Fibroblast of lung (primary cell): ENCODE data around the gene PURB. TPM values are rescaled to one million over a fixed set of nuclear protein-coding genes. Genes with fewer than 3 reads are reported as not detected.

Source experiments
- DNase-seq, 2 donors: peaks; one replicate each; pipeline versions ENCODE4 v3.0.0 to v3.0.0-alpha.2; 2010; ENCODE audit warnings: low read depth in 2 of 2
- H2AFZ ChIP-seq: 2 replicates; pipeline ENCODE4 v1.5.1; 2012; ENCODE audit warnings: low read length, control low read depth, inconsistent platforms
- H3K27ac ChIP-seq: 2 replicates; pipeline ENCODE4 v1.5.1; 2011; ENCODE audit warnings: low read length, control low read depth; ENCODE audit not compliant: insufficient read depth
- H3K27me3 ChIP-seq: 2 replicates; pipeline ENCODE4 v1.5.1; 2011; ENCODE audit warnings: mild to moderate bottlenecking, low read length; ENCODE audit not compliant: control insufficient read depth, insufficient read depth
- H3K36me3 ChIP-seq: 2 replicates; pipeline ENCODE4 v1.5.1; 2011; ENCODE audit warnings: low read length; ENCODE audit not compliant: control insufficient read depth, insufficient read depth
- H3K4me1 ChIP-seq: 2 replicates; pipeline ENCODE4 v1.5.1; 2011; ENCODE audit warnings: low read length; ENCODE audit not compliant: control insufficient read depth, insufficient read depth; ENCODE audit errors: extremely low read depth
- H3K4me2 ChIP-seq: 2 replicates; pipeline ENCODE4 v1.5.1; 2011; ENCODE audit warnings: low read length, control low read depth; ENCODE audit not compliant: insufficient read depth; ENCODE audit errors: extremely low read depth
- H3K4me3 ChIP-seq, 4 experiments: fragments of 200-600 bp in 1 of 4; sonication (generic) in 1 of 4; replicated peaks in 1 of 4; 2 replicates each; pipeline ENCODE4 v1.5.1; 2011 to 2016; ENCODE audit warnings: low read length in 4 of 4, low read depth in 3 of 4, mild to moderate bottlenecking in 3 of 4, control low read depth in 2 of 4, inconsistent platforms in 1 of 4, mixed read lengths in 1 of 4; ENCODE audit not compliant: insufficient read depth in 1 of 4; ENCODE audit errors: control extremely low read depth in 1 of 4
- H3K79me2 ChIP-seq: 2 replicates; pipeline ENCODE4 v1.5.1; 2012; ENCODE audit warnings: mild to moderate bottlenecking, low read length, inconsistent platforms; ENCODE audit not compliant: control insufficient read depth, insufficient read depth
- H3K9ac ChIP-seq: 2 replicates; pipeline ENCODE4 v1.5.1; 2011; ENCODE audit warnings: mild to moderate bottlenecking, low read length, control low read depth; ENCODE audit not compliant: insufficient read depth
- H3K9me3 ChIP-seq: 2 replicates; pipeline ENCODE4 v1.5.1; 2012; ENCODE audit warnings: low read depth, low read length; ENCODE audit not compliant: control insufficient read depth, insufficient read depth
- H4K20me1 ChIP-seq: 2 replicates; pipeline ENCODE4 v1.5.1; 2011; ENCODE audit warnings: low read length; ENCODE audit not compliant: control insufficient read depth, insufficient read depth; ENCODE audit errors: extremely low read depth
- CTCF ChIP-seq, 2 donors: IDR thresholded peaks in 1 of 2; conservative IDR thresholded peaks in 1 of 2; 1 replicate in 1 of 2; 2 replicates in 1 of 2; pipeline ENCODE4 v1.5.1; 2011 to 2012; ENCODE audit warnings: low read length in 2 of 2, control low read depth in 1 of 2, inconsistent platforms in 1 of 2, low read depth in 1 of 2, mild to moderate bottlenecking in 1 of 2
- EZH2 ChIP-seq: IDR thresholded peaks from 2 replicates; pipeline ENCODE4 v1.5.1; 2012; ENCODE audit warnings: low read length, control low read depth, mild to moderate bottlenecking; ENCODE audit errors: missing control alignments
- polyA plus RNA-seq, 2 donors: library from polyadenylated mRNA; depleted of rRNA in 1 of 2; stranded (reverse) in 1 of 2; unstranded in 1 of 2; fragments of >200 nt; gene quantifications; 2 replicates each; pipeline ENCODE4 v1.2.1, GENCODE V29; 2011 to 2012; ENCODE audit warnings: missing spikeins in 1 of 2
- total RNA-seq: library from RNA; depleted of rRNA; stranded (reverse); fragments of >200 nt; gene quantifications from 2 replicates; pipeline ENCODE4 v1.2.1, GENCODE V29; 2014

Gene PURB
- total and polyA plus RNA-seq, 2 donors (not counting 1 experiment from before 2014, with no cell fraction given): 11.0 to 15.2 TPM

GRCh38 chr7:44884621-44885393 lies 523 bp downstream of the PURB start:
- Histone ChIP-seq H3K36me3 (no peaks in the 10 kb centered on the region), H3K27me3 (no peaks in the 10 kb centered on the region), H3K4me1 (peaks cover 5% of the 10 kb centered on the region), H3K27ac (peak overlapping the region; percentile 97), H3K4me2 (peak overlapping the region; percentile 99), H3K4me3 (peak overlapping the region; percentile 60 to 83 (median 74)), H3K9me3 (no peaks in the 10 kb centered on the region), H2AFZ (peak overlapping the region; percentile 5), H4K20me1 (no peaks in the 10 kb centered on the region), H3K79me2 (peaks cover 52% of the 10 kb centered on the region), H3K9ac (peak overlapping the region; percentile 96)
- peak; percentile 71 to 74 for DNase-seq
- TF ChIP-seq CTCF (conservative IDR thresholded peaks at IDR 0.05 in 1 of 2, IDR thresholded peaks at IDR 0.05 in 1 of 2; ENCODE audit: low read depth in 1 of 2, low read length in 2 of 2) (no peak), EZH2 (no peak)

- DNase-seq: no peak
- Histone ChIP-seq H3K27ac (peak overlapping the region; percentile 97), H3K9ac (peak overlapping the region; percentile 96), H4K20me1 (no peaks in the 10 kb centered on the region), H3K36me3 (no peaks in the 10 kb centered on the region), H3K27me3 (no peaks in the 10 kb centered on the region), H3K4me2 (peak overlapping the region; percentile 99), H3K79me2 (peaks cover 57% of the 10 kb centered on the region), H2AFZ (no peak overlapping the region), H3K4me3 (peak overlapping the region; percentile 60 to 83 (median 74)), H3K9me3 (no peaks in the 10 kb centered on the region), H3K4me1 (peaks cover 5% of the 10 kb centered on the region)
- no peak for TF ChIP-seq EZH2
- no peak for TF ChIP-seq CTCF (conservative IDR thresholded peaks at IDR 0.05 in 1 of 2, IDR thresholded peaks at IDR 0.05 in 1 of 2; ENCODE audit: low read depth in 1 of 2, low read length in 2 of 2)
These were observed 1.2 kb downstream of the PURB start for GRCh38 chr7:44883961-44884620.

DNA sequence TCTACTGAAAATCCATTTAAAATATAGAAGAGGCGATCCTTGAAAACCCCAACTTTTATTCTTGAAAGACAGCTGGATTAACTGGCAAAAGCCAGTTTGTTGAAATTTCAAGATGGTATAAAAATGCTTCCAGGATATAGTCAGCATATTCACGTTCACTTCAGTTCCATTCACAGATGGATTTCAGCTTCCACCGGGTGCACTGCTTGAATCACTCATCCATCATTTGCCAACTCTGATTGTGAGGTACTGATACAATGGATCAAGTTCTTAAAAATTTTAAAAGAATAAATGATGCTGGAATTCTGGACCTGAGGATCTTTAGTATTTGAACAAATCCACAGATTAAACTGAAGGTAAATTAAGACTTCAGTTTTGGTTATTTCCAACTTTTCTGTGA lies 2.4 kb downstream of the PURB start:
- DNase-seq: peak in 1 of 2 donors; percentile 42
- TF ChIP-seq CTCF (conservative IDR thresholded peaks at IDR 0.05 in 1 of 2, IDR thresholded peaks at IDR 0.05 in 1 of 2; ENCODE audit: low read depth in 1 of 2, low read length in 2 of 2): no peak
- no peak for TF ChIP-seq EZH2
- peak overlapping the region; percentile 49 to 82 (median 64) for H3K4me3 ChIP-seq
- H3K27me3 ChIP-seq: no peaks in the 10 kb centered on the region
- peaks cover 62% of the 10 kb centered on the region for H3K79me2 ChIP-seq
- no peak overlapping the region for H2AFZ ChIP-seq
- no peaks in the 10 kb centered on the region for H3K9me3 ChIP-seq
- H3K9ac ChIP-seq: no peak overlapping the region
- H3K27ac ChIP-seq: no peak overlapping the region
- H3K4me1 ChIP-seq: peaks cover 5% of the 10 kb centered on the region
- H3K36me3 ChIP-seq: no peaks in the 10 kb centered on the region
- peak overlapping the region; percentile 99 for H3K4me2 ChIP-seq
- H4K20me1 ChIP-seq: no peaks in the 10 kb centered on the region
